Kidney (tissue), 14 donors: ENCODE data around the gene INVS. TPM values are rescaled to one million over a fixed set of nuclear protein-coding genes. Genes with fewer than 3 reads are reported as not detected.

ENCODE experiments used
- DNase-seq, 5 donors: peaks; one replicate each; pipeline ENCODE4 v3.0.0-alpha.2; 2013 to 2020
- FAIRE-seq: peaks from 2 replicates; lab custom pipeline; 2012; peaks lifted over from hg19 to GRCh38; lab: Jason Lieb, UNC
- H3K27ac ChIP-seq, 2 donors: one replicate each; pipeline ENCODE4 v1.7.0; 2013; ENCODE audit warnings: low read depth in 2 of 2, low read length in 2 of 2, inconsistent platforms in 1 of 2
- H3K27me3 ChIP-seq: one replicate; pipeline ENCODE4 v1.7.1; 2013; ENCODE audit warnings: low read length, inconsistent platforms; ENCODE audit not compliant: control insufficient read depth, insufficient read depth
- H3K36me3 ChIP-seq, 3 donors: one replicate each; pipeline versions ENCODE4 v1.7.0 to v1.7.1; 2013; ENCODE audit warnings: low read length in 3 of 3, control low read depth in 1 of 3, inconsistent platforms in 1 of 3; ENCODE audit not compliant: insufficient read depth in 3 of 3, control insufficient read depth in 2 of 3
- H3K4me1 ChIP-seq, 3 donors: one replicate each; pipeline versions ENCODE4 v1.7.0 to v1.7.1; 2013; ENCODE audit warnings: low read length in 3 of 3, inconsistent platforms in 1 of 3, low read depth in 1 of 3; ENCODE audit not compliant: control insufficient read depth in 2 of 3, insufficient read depth in 2 of 3
- H3K4me3 ChIP-seq, 3 donors: one replicate each; pipeline versions ENCODE4 v1.7.0 to v1.8.1; 2013; ENCODE audit warnings: low read length in 3 of 3, control low read depth in 1 of 3, inconsistent platforms in 1 of 3
- H3K9ac ChIP-seq, 3 donors: one replicate each; pipeline versions ENCODE4 v1.7.0 to v1.7.1; 2013; ENCODE audit warnings: low read length in 3 of 3, control low read depth in 1 of 3, inconsistent platforms in 1 of 3
- H3K9me3 ChIP-seq, 3 donors: one replicate each; pipeline versions ENCODE4 v1.7.0 to v1.7.1; 2013; ENCODE audit warnings: low read length in 3 of 3, control low read depth in 1 of 3, inconsistent platforms in 1 of 3; ENCODE audit not compliant: control insufficient read depth in 2 of 3, insufficient read depth in 1 of 3
- intact Hi-C: fragments of 100-400 bp; cut with DNase I; formaldehyde crosslinking; loops from one replicate; pipeline ENCODE4 v1.11.1; 2022
- polyA plus RNA-seq: library from polyadenylated mRNA; stranded (reverse); fragments of 350-450 nt; fragmentation: Illumina TruSeq; extraction: RNeasy Lipid Tissue Mini Kit (QIAGEN cat#74804); gene quantifications from one replicate; pipeline ENCODE4 v1.2.3, GENCODE V29; 2014; ENCODE audit warnings: low read depth, low replicate concordance; ENCODE audit not compliant: insufficient read depth
- total RNA-seq: library from RNA; stranded (reverse); fragmentation: NEBNext Ultra II Directional; extraction: Animal tissue kit (Norgen Biotek cat#: 25700); gene quantifications from one replicate; pipeline ENCODE4 v1.2.1, GENCODE V29; 2021
- TF ChIP-seq, protein P1 (sequence below): IDR thresholded peaks from 3 replicates; pipeline ENCODE4 v1.5.1; 2012; ENCODE audit warnings: mild to moderate bottlenecking, moderate library complexity, borderline replicate concordance; ENCODE audit not compliant: insufficient read depth; ENCODE audit errors: extremely low read depth
- donor health status: control.
- donor health status: control.
- donor health status: control.
- donor health status: control.
- donor health status: control.
- donor health status: DM: yes; HTN: yes; CAD: no.
- donor health status: Normal renal cell carcinoma (clear cell type).

Gene INVS
- total and polyA plus RNA-seq, 2 donors from 2014 or later: 7.1 to 19.7 TPM

DNA sequence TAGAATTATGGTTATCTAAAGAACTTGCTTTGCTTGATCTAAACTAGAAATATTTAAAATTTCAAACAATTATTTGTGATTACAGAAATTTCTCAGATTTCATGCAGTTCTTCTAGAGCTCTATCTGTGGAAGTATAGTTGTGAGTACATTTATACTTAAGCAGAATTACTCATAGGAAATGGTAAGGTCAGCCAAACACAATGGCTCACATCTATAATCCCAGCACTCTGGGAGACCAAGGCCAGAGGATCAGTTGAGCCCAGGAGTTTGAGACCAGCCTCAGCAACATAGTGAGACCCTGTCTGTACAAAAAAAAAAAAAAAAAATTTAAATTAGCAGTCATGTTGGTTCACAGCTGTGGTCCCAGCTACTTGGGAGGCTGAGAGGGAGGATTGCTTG, 71.0 kb downstream of the INVS start:
- DNase-seq (no peak), FAIRE-seq (no peak)
- Histone ChIP-seq H3K4me3 (no peak overlapping the region), H3K36me3 (no peaks in the 10 kb centered on the region), H3K9ac (no peak overlapping the region), H3K4me1 (no peaks in the 10 kb centered on the region), H3K9me3 (peaks cover 0 to 4% (median 0%) of the 10 kb centered on the region in 3 donors), H3K27ac (no peak overlapping the region), H3K27me3 (no peaks in the 10 kb centered on the region)
- TF ChIP-seq, protein P1, sequence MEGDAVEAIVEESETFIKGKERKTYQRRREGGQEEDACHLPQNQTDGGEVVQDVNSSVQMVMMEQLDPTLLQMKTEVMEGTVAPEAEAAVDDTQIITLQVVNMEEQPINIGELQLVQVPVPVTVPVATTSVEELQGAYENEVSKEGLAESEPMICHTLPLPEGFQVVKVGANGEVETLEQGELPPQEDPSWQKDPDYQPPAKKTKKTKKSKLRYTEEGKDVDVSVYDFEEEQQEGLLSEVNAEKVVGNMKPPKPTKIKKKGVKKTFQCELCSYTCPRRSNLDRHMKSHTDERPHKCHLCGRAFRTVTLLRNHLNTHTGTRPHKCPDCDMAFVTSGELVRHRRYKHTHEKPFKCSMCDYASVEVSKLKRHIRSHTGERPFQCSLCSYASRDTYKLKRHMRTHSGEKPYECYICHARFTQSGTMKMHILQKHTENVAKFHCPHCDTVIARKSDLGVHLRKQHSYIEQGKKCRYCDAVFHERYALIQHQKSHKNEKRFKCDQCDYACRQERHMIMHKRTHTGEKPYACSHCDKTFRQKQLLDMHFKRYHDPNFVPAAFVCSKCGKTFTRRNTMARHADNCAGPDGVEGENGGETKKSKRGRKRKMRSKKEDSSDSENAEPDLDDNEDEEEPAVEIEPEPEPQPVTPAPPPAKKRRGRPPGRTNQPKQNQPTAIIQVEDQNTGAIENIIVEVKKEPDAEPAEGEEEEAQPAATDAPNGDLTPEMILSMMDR: no peak
- intact Hi-C loops: no loop called here

DNA sequence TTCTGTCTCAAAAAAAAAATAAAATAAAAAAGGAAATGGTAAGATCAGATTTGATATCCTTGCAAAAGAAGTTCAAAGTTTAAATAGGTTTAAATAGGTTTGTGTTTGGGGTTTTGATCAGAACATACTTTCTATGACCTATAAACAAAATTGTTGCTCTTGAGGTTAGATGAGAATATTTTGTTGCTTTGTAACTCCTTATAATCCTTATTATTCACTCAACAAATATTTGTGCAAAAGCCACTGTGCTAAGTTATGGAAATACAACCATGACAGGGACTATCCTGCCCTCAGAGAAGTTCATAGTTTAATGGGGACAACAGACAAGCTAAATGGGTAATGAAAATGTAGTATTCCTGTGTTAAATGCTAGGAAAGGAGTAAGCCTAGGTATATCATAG, 71.5 kb downstream of the INVS start:
- intact Hi-C loops: no loop called here
- FAIRE-seq: no peak
- H3K27ac ChIP-seq: no peak overlapping the region
- TF ChIP-seq, protein P1: no peak
- peaks cover 0 to 4% (median 0%) of the 10 kb centered on the region in 3 donors for H3K9me3 ChIP-seq
- no peaks in the 10 kb centered on the region for H3K4me1 ChIP-seq
- H3K4me3 ChIP-seq: no peak overlapping the region
- no peaks in the 10 kb centered on the region for H3K27me3 ChIP-seq
- H3K9ac ChIP-seq: no peak overlapping the region
- no peak for DNase-seq
- H3K36me3 ChIP-seq: no peaks in the 10 kb centered on the region

DNA sequence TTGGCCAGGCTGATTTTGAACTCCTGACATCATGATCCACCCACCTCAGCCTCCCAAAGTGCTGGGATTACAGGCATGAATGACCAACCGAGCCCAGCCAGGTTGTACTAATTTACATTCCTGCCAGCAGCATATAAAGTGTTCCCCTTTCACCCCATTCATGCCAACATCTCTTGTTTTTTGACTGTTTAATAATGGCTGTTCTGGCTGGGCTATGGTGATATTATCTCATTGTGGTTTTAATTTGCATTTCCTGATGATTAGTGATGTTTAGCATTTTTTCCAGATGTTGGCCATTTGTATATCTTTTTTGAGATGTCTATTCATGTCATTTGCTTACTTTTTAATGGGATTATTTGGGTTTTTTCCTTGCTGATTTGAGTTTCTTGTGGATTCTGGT, 87.3 kb downstream of the INVS start:
- no peak for FAIRE-seq

More for the DNA sequence above, 87.3 kb downstream of the INVS start:
- intact Hi-C loops: no loop called here
- no peak overlapping the region for H3K9ac ChIP-seq
- DNase-seq: no peak
- TF ChIP-seq, protein P1: no peak
- no peaks in the 10 kb centered on the region for H3K4me1 ChIP-seq
- no peaks in the 10 kb centered on the region for H3K36me3 ChIP-seq
- H3K27me3 ChIP-seq: no peaks in the 10 kb centered on the region
- H3K9me3 ChIP-seq: peaks cover 0 to 26% (median 5%) of the 10 kb centered on the region in 3 donors
- H3K4me3 ChIP-seq: no peak overlapping the region
- H3K27ac ChIP-seq: no peak overlapping the region
